ENCODE results near the gene RGL3.

Gene RGL3

DNA sequence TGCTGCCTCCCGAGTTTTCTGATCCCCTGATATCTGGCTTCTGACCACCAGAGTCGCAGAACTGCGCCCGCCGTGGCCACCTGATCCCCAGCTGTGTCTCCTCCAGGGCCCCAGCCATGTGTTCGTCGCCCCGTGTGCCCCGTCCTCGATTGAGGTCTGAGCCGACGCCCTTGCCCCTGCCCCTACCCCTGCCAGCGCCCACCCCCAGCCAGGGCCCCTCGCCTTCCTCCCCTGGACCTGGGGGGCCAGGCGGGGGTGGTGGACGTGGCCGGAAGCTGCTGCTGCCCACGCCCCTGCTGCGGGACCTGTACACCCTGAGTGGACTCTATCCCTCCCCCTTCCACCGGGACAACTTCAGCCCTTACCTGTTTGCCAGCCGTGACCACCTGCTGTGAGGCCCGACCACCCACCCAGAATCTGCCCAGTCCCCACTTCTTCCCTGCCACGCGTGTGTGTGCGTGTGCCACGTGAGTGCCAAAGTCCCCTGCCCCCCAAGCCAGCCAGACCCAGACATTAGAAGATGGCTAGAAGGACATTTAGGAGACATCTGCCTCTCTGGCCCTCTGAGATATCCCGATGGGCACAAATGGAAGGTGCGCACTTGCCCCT, 54.7 kb downstream of the RGL3 start:
- Histone ChIP-seq H3K9me3 (ENCODE audit: control insufficient read depth, low read length) (no peaks in the 10 kb centered on the region), H3K4me3 (ENCODE audit: low read depth, low read length) (no peak overlapping the region), H3K79me2 (no peaks in the 10 kb centered on the region), H3K9ac (no peak overlapping the region), H2AFZ (no peak overlapping the region), H3K4me1 (no peaks in the 10 kb centered on the region), H3K27ac (no peak overlapping the region), H3K27me3 (ENCODE audit: control insufficient read depth, insufficient read depth, low read length) (no peaks in the 10 kb centered on the region), H3K4me2 (ENCODE audit: low read length) (no peak overlapping the region), H3K36me3 (ENCODE audit: control insufficient read depth, insufficient read depth, low read length) (no peaks in the 10 kb centered on the region)
- TF ChIP-seq, protein P1, sequence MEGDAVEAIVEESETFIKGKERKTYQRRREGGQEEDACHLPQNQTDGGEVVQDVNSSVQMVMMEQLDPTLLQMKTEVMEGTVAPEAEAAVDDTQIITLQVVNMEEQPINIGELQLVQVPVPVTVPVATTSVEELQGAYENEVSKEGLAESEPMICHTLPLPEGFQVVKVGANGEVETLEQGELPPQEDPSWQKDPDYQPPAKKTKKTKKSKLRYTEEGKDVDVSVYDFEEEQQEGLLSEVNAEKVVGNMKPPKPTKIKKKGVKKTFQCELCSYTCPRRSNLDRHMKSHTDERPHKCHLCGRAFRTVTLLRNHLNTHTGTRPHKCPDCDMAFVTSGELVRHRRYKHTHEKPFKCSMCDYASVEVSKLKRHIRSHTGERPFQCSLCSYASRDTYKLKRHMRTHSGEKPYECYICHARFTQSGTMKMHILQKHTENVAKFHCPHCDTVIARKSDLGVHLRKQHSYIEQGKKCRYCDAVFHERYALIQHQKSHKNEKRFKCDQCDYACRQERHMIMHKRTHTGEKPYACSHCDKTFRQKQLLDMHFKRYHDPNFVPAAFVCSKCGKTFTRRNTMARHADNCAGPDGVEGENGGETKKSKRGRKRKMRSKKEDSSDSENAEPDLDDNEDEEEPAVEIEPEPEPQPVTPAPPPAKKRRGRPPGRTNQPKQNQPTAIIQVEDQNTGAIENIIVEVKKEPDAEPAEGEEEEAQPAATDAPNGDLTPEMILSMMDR (IDR thresholded peaks at IDR 0.05), result no peak

DNA sequence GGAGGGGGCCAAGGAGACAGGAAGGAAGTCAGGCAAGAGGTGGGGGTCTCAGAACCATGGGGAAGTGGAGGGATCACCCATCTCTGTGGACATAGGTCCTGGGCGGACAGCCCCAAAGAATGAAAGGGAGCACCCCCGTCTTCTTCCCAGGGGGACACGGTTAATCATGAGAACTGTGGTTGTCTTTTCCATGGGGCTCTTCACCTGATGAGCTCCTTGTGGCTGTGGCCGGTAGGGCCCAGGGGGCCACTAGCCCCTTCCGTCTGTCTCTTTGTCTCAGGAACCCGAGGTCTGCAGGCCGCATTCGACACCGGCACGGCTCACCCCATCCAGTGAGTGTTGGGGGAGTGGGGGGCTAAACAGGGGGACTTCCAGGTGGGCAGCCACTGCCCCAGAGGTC, 55.2 kb downstream of the RGL3 start:
- H3K9ac ChIP-seq, result no peak overlapping the region
- no peak overlapping the region for H2AFZ ChIP-seq
- TF ChIP-seq, protein P1 (IDR thresholded peaks at IDR 0.05), result no peak
- no peaks in the 10 kb centered on the region for H3K9me3 ChIP-seq (ENCODE audit: control insufficient read depth, low read length)
- H3K79me2 ChIP-seq, result no peaks in the 10 kb centered on the region
- H3K4me1 ChIP-seq, result no peaks in the 10 kb centered on the region
- H3K4me3 ChIP-seq (ENCODE audit: low read depth, low read length), result no peak overlapping the region
- H3K27me3 ChIP-seq (ENCODE audit: control insufficient read depth, insufficient read depth, low read length), result no peaks in the 10 kb centered on the region
- no peak overlapping the region for H3K4me2 ChIP-seq (ENCODE audit: low read length)
- no peaks in the 10 kb centered on the region for H3K36me3 ChIP-seq (ENCODE audit: control insufficient read depth, insufficient read depth, low read length)
- H3K27ac ChIP-seq, result no peak overlapping the region

DNA sequence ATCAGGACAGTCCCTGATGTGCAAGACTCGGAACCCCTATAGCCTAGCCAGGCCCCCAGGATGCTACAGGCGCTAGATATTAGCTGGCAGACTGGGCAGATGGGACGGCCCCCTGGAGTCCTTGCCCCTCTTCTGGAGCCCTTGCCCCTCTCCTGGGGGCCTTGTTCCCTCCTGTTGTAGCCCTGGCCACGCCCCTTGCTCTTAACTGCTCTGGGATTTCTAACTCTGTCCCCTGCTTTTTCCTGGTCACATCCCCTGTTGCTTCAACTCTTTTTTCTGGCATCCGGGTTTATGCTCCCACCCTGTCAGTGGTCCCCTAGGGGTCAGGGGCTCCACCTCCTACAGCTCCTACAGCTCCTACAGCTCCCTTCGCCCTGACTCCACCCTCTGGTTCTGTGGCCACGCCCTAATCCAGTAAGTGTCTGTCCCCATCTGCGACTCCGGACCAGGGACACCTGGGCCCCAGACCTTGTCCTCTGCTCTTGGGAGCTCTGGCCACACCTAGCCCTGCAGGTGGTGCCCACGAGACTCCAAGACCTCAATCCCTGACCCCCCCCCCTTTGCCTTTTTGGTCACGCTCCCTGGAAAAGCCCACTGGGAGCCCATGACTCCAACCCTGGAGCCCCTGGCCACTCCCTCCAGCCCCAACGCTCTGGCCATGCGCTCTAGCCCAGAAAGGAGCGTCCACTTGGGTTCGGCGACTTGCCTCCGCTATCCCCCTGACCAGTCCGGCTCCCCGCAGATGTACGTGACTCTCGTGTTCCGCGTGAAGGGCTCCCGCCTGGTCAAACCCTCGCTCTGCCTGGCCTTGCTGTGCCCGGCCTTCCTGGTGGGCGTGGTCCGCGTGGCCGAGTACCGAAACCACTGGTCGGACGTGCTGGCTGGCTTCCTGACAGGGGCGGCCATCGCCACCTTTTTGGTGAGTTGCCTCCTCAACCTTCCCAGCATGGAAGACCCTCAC, 57.1 kb downstream of the RGL3 start:
- no peaks in the 10 kb centered on the region for H3K36me3 ChIP-seq (ENCODE audit: control insufficient read depth, insufficient read depth, low read length)
- H3K79me2 ChIP-seq, result no peaks in the 10 kb centered on the region
- no peaks in the 10 kb centered on the region for H3K4me1 ChIP-seq
- no peak overlapping the region for H3K4me3 ChIP-seq (ENCODE audit: low read depth, low read length)
- no peak overlapping the region for H2AFZ ChIP-seq
- TF ChIP-seq, protein P1 (IDR thresholded peaks at IDR 0.05), result no peak
- H3K4me2 ChIP-seq (ENCODE audit: low read length), result no peak overlapping the region
- no peak overlapping the region for H3K27ac ChIP-seq
- no peaks in the 10 kb centered on the region for H3K9me3 ChIP-seq (ENCODE audit: control insufficient read depth, low read length)
- H3K27me3 ChIP-seq (ENCODE audit: control insufficient read depth, insufficient read depth, low read length), result no peaks in the 10 kb centered on the region
- no peak overlapping the region for H3K9ac ChIP-seq

DNA sequence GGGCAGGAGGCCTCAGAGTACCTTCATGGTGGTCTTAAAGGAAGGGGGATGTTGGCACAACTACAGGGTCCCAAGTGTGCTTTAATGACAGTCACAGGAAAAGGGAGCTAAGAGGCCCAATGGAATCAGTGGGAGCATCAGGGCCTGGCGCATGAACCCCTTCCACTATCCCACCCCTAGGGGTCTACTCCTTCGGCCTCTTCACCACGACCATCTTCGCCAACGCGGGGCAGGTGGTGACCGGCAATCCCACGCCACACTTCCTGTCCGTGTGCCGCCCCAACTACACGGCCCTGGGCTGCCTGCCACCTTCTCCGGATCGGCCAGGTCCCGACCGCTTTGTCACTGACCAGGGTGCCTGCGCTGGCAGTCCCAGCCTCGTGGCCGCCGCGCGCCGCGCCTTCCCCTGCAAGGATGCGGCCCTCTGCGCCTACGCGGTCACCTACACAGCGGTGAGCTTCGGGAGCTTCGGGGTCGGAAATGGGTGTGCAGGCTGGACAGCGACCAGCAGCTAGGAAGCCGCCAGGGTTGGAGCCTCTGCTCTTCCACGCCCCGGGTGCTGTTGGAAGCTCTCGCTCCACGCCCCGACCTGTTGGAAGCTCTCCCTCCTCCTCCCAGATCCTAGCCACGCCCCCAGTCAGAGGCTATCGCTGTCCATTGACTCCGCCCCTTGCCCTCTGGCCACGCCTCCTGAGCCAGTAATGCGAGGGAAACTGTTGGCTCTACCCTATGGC, 57.9 kb downstream of the RGL3 start:
- no peaks in the 10 kb centered on the region for H3K79me2 ChIP-seq
- no peaks in the 10 kb centered on the region for H3K36me3 ChIP-seq (ENCODE audit: control insufficient read depth, insufficient read depth, low read length)
- TF ChIP-seq, protein P1 (IDR thresholded peaks at IDR 0.05), result no peak
- H3K27ac ChIP-seq, result no peak overlapping the region
- H3K4me1 ChIP-seq, result no peaks in the 10 kb centered on the region
- H3K9me3 ChIP-seq (ENCODE audit: control insufficient read depth, low read length), result no peaks in the 10 kb centered on the region
- no peak overlapping the region for H3K4me3 ChIP-seq (ENCODE audit: low read depth, low read length)
- H2AFZ ChIP-seq, result no peak overlapping the region
- H3K27me3 ChIP-seq (ENCODE audit: control insufficient read depth, insufficient read depth, low read length), result no peaks in the 10 kb centered on the region
- no peak overlapping the region for H3K4me2 ChIP-seq (ENCODE audit: low read length)
- no peak overlapping the region for H3K9ac ChIP-seq
